ENCODE data around the gene CD7. TPM values are rescaled to one million over a fixed set of nuclear protein-coding genes. Genes with fewer than 3 reads are reported as not detected.

The CD7 gene
- total RNA-seq, 1 donor from 2014 or later, result not detected

DNA sequence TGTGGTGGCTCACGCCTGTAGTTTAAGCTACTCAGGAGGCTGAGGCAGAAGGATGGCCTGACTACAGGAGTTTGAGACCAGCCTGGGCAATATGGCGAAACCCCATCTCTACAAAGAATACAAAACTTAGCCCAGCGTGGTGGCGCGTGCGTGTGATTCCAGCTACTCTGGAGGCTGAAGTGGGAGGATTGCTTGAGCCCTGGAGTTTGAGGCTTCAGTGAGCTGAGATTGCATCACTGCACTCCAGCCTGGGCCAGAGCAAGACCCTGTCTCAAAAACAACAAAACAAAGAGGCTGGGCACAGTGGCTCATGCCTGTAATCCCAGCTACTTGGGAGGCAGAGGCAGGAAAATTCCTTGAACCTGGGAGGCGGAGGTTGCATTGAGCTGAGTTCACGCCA is 36.9 kb downstream of the CD7 start:
- TF ChIP-seq EZH2 (IDR thresholded peaks at IDR 0.05) (no peak), EZH2phosphoT487 (IDR thresholded peaks at IDR 0.05) (no peak), CTCF (IDR thresholded peaks at IDR 0.05) (no peak)
- Histone ChIP-seq H3K27ac (no peak overlapping the region), H3K27me3 (no peaks in the 10 kb centered on the region), H3K9me3 (ENCODE audit: low read depth) (no peaks in the 10 kb centered on the region), H3K4me3 (no peak overlapping the region), H3K79me2 (ENCODE audit: low read depth) (no peaks in the 10 kb centered on the region), H3K4me1 (peaks cover 5% of the 10 kb centered on the region), H3F3A (ENCODE audit: low read depth) (peaks cover 13% of the 10 kb centered on the region), H3K9ac (no peak overlapping the region), H4K20me1 (ENCODE audit: low read depth) (no peaks in the 10 kb centered on the region), H2AFZ (replicated peaks) (no peak overlapping the region), H3K4me2 (no peak overlapping the region), H3K36me3 (no peaks in the 10 kb centered on the region)
- H3K9me3 Mint-ChIP-seq, result no peaks in the 10 kb centered on the region
- no peak overlapping the region for H3K4me3 Mint-ChIP-seq
- peaks cover 22% of the 10 kb centered on the region for H3K27me3 Mint-ChIP-seq (ENCODE audit: insufficient read depth, low read depth)
- no peak overlapping the region for H3K27ac Mint-ChIP-seq
- DNase-seq (ENCODE audit: low spot score), result no peak
- peaks cover 46% of the 10 kb centered on the region for H3K4me1 Mint-ChIP-seq
- no peaks in the 10 kb centered on the region for H3K36me3 Mint-ChIP-seq

DNA sequence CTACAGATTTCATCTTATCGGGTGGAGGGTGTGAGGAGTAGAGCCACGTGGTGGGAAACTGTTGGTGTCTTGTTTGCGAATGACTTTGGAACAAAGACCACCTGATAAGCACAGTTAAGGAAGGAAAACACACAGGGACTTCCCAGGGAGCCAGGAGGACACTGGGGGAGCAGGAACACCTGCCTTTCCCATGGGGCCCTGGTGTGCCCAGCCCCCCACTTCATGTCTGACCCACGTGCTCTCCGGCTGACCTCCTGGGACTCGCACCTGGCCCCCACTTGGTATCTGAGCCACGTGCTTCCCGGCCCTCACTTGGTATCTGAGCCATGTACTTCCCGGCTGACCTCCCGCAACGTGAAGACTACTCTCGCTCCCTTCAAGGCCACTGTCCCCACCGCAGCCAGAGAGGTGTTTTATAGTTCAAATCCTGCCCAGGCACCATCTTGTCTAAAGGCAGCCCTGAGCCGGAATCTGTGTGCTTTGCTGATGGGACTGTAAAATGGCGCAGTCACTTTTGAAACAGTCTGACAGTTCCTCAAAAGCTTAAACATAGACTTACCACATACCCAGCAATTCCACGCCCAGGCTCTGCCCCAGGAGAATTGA is 38.5 kb downstream of the CD7 start:
- TF ChIP-seq CTCF (IDR thresholded peaks at IDR 0.05) (no peak), EZH2 (IDR thresholded peaks at IDR 0.05) (no peak), EZH2phosphoT487 (IDR thresholded peaks at IDR 0.05) (no peak)
- no peak for DNase-seq (ENCODE audit: low spot score)

DNA sequence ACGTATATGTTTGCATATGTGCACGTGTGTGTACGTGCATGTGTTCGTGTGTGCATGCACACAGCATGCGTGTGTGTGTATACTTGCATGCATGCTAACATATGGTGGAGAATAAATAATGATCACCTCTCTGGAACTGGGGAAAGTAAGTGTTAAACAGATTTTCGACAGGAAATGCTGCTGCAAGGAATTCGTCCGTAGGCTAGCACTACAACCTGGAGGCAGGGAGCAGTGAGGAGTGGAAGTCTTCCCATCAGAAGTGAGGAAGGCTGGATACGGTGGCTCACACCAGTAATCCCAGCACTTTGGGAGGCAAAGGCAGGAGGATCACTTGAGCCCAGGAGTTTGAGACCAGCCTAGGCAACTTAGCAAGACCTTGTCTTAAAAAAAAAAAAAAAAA is 39.1 kb downstream of the CD7 start:
- H4K20me1 ChIP-seq (ENCODE audit: low read depth), result no peaks in the 10 kb centered on the region
- H3K9ac ChIP-seq, result no peak overlapping the region
- no peaks in the 10 kb centered on the region for H3K4me1 ChIP-seq
- H3K27ac ChIP-seq, result no peak overlapping the region
- no peak overlapping the region for H3K4me2 ChIP-seq
- H3F3A ChIP-seq (ENCODE audit: low read depth), result peaks cover 9% of the 10 kb centered on the region
- peaks cover 20% of the 10 kb centered on the region for H3K27me3 Mint-ChIP-seq (ENCODE audit: insufficient read depth, low read depth)
- no peaks in the 10 kb centered on the region for H3K79me2 ChIP-seq (ENCODE audit: low read depth)
- no peaks in the 10 kb centered on the region for H3K9me3 ChIP-seq (ENCODE audit: low read depth)
- H3K4me3 ChIP-seq, result no peak overlapping the region
- H3K27me3 ChIP-seq, result peaks cover 4% of the 10 kb centered on the region
- H3K36me3 Mint-ChIP-seq, result no peaks in the 10 kb centered on the region
- no peak for DNase-seq (ENCODE audit: low spot score)
- no peak overlapping the region for H3K4me3 Mint-ChIP-seq
- no peak overlapping the region for H2AFZ ChIP-seq (replicated peaks)
- no peak for TF ChIP-seq CTCF (IDR thresholded peaks at IDR 0.05)
- no peak for TF ChIP-seq EZH2phosphoT487 (IDR thresholded peaks at IDR 0.05)
- no peak for TF ChIP-seq EZH2 (IDR thresholded peaks at IDR 0.05)
- H3K27ac Mint-ChIP-seq, result no peak overlapping the region
- H3K36me3 ChIP-seq, result no peaks in the 10 kb centered on the region
- no peaks in the 10 kb centered on the region for H3K9me3 Mint-ChIP-seq
- peaks cover 31% of the 10 kb centered on the region for H3K4me1 Mint-ChIP-seq

More for the DNA sequence above, 38.5 kb downstream of the CD7 start:
- Mint-ChIP-seq H3K9me3 (no peaks in the 10 kb centered on the region), H3K27ac (peak overlapping the region; percentile 44), H3K4me3 (no peak overlapping the region), H3K27me3 (ENCODE audit: insufficient read depth, low read depth) (peaks cover 21% of the 10 kb centered on the region), H3K4me1 (peaks cover 37% of the 10 kb centered on the region), H3K36me3 (no peaks in the 10 kb centered on the region)
- H3K4me3 ChIP-seq, result no peak overlapping the region
- H3K79me2 ChIP-seq (ENCODE audit: low read depth), result no peaks in the 10 kb centered on the region
- H4K20me1 ChIP-seq (ENCODE audit: low read depth), result no peaks in the 10 kb centered on the region
- peaks cover 4% of the 10 kb centered on the region for H3K27me3 ChIP-seq
- H3K27ac ChIP-seq, result no peak overlapping the region
- no peak overlapping the region for H2AFZ ChIP-seq (replicated peaks)
- H3K4me1 ChIP-seq, result no peaks in the 10 kb centered on the region
- H3F3A ChIP-seq (ENCODE audit: low read depth), result peaks cover 7% of the 10 kb centered on the region
- no peaks in the 10 kb centered on the region for H3K36me3 ChIP-seq
- no peaks in the 10 kb centered on the region for H3K9me3 ChIP-seq (ENCODE audit: low read depth)
- H3K4me2 ChIP-seq, result no peak overlapping the region
- H3K9ac ChIP-seq, result no peak overlapping the region

All from neural progenitor cell (in vitro differentiated cells).